Stimulated activated CD8-positive, alpha-beta memory T cell treated with anti-CD3 and anti-CD28 coated beads, Interleukin-4, amount 100 ng/mL, for 4 hours (primary cell): ENCODE measurements around the gene GPATCH1.
"Not testable (repeated sequence)": the region's sequence is repeated elsewhere in the genome, so short reads cannot be mapped to it uniquely, and the experiment has no call there.

ENCODE experiments used
- DNase-seq, 2 donors: peaks; one replicate each; pipeline ENCODE4 v3.0.0-alpha.2; 2020; ENCODE audit warnings: low read depth in 2 of 2, low spot score in 1 of 2

The GPATCH1 gene, protein sequence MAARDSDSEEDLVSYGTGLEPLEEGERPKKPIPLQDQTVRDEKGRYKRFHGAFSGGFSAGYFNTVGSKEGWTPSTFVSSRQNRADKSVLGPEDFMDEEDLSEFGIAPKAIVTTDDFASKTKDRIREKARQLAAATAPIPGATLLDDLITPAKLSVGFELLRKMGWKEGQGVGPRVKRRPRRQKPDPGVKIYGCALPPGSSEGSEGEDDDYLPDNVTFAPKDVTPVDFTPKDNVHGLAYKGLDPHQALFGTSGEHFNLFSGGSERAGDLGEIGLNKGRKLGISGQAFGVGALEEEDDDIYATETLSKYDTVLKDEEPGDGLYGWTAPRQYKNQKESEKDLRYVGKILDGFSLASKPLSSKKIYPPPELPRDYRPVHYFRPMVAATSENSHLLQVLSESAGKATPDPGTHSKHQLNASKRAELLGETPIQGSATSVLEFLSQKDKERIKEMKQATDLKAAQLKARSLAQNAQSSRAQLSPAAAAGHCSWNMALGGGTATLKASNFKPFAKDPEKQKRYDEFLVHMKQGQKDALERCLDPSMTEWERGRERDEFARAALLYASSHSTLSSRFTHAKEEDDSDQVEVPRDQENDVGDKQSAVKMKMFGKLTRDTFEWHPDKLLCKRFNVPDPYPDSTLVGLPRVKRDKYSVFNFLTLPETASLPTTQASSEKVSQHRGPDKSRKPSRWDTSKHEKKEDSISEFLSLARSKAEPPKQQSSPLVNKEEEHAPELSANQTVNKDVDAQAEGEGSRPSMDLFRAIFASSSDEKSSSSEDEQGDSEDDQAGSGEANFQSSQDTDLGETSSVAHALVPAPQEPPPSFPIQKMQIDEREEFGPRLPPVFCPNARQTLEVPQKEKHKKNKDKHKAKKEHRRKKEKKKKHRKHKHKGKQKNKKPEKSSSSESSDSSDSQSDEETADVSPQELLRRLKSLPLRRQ

DNA sequence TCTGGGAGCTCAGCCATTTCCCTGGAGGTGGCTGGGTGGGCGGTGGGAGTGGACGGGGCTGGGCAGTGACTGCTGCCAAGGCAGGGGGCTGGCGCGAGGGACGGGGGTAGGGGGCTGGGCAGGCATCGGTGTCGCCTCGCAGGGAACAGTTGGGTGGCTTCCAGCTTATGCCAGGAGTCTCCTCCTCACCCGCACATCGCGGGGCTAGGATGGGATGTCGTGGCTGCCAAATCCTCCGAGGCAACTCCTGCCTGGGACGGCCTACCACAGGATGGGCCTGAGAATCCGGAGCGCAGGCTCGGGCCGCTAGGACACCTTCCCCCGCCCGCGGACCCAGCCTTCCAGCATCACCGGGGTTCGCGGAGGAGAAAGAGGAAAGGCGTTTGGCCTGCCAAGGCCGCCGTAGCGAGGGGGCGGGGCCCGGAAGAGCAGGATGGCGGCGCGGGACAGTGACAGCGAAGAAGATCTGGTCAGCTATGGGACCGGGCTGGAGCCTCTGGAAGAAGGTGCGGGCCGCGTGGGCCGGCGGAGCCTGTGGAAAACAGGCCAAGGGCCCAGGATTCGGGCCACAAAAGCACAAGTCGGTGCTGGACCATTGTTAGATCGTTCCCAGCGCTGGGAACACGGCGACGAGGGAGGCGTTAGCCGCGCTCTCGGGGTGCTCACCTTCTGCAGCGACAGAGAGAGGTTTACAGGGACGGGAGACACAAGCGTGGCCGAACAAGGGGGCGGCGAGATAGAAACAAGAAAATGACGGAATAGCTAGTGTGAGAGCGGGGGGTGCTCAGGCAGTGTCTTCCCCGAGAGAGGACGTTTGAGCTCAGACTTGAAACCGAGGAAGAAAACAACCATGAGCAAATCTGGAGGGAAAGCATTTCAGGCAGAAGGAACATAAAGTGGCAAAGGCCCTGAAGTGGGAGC lies at the start of gene GPATCH1:
Gene GPATCH1 (plus strand): TSS at position 421 of the 921 bp plus-strand sequence. CDS start 13 bp downstream, at position 434.
- DNase-seq, result peak; percentile 60

DNA sequence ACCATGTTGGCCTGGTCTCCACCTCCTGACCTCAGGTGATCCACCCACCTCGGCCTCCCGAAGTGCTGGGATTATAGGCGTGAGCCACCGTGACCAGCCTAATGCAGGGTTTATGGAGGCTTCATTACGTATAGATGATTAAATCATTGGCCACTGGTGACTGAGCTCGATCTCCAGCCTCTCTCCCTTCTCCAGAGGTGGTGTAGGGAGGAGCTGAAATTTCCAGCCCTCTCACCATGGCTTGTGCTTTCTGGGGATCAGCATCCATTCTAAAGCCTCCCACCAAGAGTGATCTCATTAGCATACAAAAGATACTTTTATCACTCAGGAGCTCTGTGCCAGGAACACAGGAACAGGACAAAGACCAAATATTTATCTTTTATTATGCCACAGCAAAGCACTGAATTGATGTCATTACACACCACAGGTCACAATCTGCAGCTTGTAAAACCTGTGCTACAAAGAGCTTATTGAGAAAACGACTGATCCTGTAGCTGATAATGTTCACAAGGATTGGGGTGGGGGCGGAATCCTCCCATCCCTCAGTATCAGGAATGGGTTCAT lies 48.7 kb upstream of the GPATCH1 start:
- no peak for DNase-seq

DNA sequence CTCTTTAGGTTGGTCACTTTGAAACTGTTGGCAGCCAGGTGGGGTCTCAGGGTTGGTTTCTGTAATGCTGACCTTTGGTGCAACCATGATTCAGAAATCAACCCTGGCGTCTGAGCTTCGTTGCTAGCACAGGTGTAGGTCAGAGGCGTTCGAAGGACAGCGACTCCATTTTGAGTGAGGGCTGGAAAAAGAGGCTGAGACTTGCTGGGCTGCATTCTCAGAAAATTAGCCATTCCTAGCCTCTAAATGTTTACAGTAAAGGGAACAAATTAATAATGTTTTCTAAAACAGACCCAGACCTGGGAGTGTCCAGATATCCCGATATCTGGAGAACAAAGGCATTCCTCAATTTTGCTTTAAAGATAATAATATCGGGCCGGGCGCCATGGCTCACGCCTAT lies 45.5 kb upstream of the GPATCH1 start:
- DNase-seq, result no peak

DNA sequence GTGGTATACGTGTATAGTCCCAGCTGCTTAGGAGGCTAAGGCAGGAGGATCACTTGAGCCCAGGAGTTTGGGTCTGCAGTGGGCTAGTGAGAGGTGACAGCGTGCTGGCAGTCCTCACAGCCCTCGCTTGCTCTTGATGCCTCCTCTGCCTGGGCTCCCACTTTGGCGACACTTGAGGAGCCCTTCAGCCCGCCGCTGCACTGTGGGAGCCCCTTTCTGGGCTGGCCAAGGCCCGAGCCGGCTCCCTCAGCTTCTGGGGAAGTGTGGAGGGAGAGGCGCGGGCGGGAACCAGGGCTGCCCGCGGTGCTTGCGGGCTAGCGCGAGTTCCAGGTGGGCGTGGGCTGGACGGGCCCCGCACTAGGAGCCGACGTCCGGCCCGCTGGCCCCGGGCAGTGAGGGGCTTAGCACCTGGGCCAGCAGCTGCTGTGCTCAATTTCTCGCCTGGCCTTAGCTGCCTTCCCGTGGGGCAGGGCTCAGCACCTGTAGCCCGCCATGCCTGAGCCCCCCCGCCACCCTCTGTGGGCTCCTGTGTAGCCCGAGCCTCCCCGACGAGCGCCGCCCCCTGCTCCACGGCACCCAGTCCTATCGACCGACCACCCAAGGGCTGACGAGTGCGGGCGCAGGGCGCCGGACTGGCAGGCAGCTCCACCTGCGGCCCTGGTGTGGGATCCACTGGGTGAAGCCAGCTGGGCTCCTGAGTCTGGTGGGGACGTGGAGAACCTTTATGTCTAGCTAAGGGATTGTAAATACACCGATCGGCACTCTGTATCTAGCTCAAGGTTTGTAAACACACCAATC lies 44.4 kb upstream of the GPATCH1 start:
- not testable (repeated sequence) for DNase-seq

DNA sequence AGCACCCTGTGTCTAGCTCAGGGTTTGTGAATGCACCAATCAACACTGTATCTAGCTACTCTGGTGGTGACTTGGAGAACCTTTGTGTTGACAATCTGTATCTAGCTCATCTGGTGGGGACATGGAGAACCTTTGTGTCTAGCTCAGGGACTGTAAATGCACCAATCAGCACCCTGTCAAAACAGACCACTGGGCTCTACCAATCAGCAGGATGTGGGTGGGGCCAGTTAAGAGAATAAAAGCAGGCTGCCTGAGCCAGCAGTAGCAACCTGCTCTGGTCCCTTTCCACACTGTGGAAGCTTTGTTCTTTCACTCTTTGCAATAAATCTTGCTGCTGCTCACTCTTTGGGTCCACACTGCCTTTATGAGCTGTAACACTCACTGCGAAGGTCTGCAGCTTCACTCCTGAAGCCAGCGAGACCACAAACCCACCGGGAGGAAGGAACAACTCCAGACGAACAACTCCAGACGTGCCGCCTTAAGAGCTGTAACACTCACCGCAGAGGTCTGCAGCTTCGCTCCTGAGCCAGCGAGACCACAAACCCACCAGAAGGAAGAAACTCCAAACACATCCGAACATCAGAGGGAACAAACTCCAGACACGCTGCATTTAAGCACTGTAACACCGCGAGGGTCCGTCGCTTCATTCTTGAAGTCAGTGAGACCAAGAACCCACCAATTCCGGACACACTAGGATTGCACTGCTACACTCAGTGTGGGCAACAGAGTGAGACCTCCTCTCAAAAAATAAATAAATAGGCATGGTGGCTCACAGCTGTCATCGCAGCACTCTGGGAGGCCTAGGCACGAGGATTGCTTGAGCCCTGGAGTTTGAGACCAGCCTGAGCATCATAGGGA lies 43.6 kb upstream of the GPATCH1 start:
- DNase-seq, result not testable (repeated sequence)

DNA sequence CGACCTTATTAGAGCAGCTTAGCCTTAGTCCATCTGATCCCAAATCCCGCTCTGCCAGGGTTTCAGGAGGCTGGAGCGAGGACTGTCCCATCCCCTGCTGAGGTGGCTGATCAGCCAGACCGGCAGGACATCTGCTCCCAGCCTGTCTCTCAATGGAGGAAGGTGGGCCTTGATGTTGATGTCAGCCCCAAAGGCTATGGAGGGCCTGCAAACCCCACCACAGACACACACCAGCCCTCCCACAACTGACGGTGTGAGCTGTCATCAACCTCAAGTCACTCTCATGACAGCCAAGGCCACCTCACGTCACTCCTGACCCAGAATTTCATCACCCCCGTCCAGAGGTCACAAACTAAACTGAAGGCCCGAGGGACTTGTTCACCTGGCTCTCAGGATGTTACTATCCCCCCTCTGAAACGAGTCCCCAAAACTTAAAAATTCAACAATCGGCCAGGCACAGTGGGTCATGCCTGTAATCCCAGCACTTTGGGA lies 41.8 kb upstream of the GPATCH1 start:
- no peak for DNase-seq

DNA sequence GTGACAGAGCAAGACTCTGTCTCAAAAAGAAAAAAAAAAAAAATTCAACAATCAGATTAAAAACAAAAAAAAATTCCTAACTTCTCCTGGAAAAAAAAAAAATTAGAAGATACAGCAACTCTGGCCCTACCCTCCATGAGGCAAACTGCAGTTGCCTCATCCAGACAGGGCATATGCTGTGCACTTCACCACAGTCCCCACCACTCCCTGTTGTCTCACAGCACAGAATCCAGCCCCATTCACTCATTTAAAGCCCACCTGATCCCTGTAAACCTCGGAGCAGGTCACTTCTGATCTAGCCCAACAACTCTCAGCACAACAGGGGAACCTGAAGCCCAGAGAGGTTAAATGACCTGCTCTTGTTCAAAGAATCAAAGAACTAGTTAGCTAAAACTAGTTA lies 41.2 kb upstream of the GPATCH1 start:
- DNase-seq, result no peak

DNA sequence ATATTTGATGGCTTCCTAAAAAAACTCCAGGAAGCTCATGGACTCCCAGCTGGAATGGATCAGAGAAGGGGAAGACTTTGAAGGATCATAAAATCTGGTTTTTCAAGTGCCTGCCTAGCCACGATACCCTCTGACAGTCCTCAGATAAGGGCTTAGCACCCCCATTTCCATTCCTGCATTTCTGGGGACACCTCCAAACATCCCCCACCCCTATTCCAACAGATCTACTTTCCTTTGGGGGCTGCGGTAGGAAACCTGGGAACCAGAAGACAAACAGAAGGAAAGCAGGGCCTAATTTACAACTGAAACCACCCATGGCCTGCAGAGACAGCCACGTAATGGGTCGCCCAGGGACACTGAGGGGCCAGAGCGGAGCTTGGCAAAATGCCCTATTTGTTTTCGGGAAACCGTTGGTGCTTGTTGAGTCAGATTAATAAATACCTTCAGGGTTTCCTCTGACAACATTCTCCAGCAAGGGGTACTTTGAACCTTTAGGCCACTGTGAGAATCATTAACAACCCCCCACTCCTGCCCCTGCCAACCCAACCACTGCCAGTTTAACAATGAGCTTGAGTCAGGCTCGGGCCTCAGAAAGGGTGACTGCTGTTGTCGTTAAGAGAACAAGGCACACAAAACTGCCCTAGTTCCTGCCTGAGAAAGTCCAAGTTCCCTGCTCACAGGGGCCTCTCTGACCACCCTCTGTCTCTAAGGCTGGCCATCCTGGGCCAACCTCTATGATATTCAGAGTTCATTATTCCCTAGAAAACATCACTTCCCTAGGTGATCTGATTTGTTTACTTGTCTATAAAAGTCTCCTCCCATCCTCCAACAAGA lies 39.8 kb upstream of the GPATCH1 start:
- no peak for DNase-seq

DNA sequence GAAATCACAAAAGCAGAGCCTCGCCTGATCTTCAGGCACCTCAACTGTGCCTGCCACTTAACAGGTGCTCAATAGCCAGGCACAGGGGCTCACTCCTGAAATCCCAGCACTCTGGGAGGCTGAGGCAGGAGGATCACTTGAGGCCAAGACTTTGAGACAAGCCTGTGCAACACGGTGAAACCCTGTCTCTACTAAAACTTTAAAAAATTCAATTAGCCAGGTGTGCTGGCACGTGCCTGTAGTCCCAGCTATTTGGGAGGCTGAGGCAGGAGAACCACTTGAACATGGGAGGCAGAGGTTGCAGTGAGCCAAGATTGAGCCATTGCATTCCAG lies 39.2 kb upstream of the GPATCH1 start:
- not testable (repeated sequence) for DNase-seq

DNA sequence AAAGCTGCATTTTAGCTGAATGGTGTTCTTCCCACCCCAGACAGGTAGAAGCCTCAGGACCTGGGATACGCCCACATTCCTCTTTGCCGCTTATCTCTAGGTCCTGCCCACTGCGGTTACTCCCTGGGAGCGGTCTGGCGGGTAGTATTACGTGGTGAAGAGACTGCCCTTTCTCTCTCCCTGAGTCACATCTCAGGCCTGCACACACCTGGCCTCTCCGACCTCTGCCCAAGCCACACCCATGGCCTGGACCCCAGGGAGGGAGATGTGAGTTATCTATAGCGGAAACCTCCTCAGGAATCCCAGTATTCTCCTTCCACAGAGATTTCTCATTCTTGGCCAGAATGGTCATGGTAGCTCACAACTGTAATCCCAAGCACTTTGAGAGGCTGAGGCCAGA lies 33.6 kb upstream of the GPATCH1 start:
- no peak for DNase-seq

DNA sequence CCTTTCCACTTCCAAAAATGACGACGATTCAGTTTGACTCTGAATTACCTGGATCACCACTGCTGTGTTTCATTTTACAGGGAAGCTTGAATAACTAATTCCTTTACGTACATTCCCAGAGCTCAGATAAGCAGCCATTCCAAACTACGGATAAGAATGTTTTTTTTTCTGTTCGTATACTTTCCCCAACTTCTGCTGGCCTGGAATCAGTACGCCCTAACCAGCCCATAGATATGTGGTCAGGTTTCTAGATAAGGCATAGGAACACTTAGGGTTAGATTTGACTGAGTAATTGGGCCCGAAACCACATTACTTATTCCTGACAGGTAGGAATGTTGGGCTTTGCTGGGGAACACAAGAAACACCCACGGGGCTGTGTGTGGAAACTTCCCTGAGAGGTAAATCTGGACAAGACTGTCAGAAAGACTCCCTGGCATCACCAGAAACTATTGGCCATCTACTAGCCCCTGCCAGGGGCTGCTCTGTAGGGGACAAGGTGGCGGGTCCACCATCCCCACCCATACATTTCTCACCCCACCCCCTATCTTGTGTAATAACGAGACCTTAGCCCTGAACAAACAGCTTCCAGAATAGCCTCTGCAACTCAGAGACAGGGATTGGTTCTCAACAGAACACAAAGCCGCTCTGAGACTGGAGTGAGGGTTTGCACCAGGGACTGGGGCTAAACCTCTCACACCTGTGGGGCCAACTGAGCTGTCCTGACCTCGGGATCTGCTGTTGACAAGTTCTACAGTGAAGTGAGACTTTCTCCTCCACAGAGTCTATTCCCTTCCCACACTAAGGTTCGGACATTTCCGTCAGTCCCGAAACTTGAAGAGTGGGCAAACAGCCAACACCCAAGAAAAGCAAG lies 31.9 kb upstream of the GPATCH1 start:
- no peak for DNase-seq

DNA sequence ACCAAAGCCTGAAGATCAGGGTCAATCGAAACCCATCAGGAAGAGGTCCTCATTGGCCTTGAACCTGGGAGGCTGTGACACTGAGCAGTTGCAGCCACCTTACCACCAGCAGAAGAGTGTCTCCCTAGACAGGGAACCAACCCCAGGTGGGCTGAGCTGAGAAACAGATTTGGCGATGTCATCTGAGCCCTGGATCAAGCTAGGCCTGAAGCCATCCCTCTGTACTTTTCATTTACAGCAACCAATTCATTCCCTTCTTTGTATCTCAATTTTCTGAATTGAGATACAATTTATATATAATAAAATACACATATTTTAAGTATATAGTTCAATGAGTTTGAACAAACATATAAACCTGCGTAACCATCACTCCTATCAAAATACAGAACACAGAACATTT lies 30.9 kb upstream of the GPATCH1 start:
- DNase-seq, result no peak

DNA sequence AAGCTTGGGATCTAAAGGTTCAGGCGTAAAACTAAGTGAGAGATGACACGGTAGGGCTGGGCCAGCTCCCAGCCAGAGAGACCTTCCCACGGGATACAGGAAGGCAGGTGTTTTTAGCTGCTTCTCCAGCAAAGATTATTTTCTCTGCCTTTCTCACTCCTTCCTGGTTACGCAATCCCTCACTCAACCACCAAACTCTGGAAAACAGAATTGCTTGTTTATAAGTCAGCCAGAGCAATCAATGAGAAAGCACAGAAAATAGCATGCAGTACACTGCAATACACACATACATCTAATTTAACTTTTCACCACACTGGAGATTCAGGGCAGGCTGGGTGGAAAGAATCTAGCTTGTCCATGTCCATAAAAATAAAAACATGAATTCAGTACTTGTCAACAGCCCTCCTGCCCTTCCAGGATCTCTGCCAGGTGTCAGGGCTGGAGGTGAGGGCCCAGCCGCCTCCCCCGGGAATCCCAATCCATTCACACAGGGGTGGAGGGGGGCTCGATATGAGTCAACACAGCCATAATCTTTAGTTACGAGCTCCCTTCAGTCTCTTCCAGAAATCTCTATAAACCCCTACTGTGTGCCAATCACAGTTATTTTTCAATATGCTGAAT lies 28.5 kb upstream of the GPATCH1 start:
- DNase-seq, result no peak

DNA sequence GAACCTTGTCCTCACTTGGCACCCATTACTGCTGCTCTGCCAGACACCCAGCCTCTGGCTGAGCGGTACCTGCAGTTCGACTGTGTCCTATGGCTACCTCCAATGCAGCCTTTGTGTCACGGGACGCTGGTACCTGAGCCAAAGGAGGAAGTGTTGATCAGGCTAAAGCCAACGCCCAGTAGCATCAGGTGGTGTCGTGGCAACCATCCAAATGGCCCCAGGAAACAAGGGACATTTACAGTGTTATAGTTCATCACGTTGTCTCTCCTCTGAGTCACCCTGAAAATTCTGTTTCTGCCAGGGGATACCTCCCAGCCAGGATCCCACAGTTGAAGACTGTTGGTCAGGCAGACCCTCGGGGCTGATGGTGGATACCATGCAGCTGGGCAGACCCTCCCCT lies 26.4 kb upstream of the GPATCH1 start:
- DNase-seq, result no peak

DNA sequence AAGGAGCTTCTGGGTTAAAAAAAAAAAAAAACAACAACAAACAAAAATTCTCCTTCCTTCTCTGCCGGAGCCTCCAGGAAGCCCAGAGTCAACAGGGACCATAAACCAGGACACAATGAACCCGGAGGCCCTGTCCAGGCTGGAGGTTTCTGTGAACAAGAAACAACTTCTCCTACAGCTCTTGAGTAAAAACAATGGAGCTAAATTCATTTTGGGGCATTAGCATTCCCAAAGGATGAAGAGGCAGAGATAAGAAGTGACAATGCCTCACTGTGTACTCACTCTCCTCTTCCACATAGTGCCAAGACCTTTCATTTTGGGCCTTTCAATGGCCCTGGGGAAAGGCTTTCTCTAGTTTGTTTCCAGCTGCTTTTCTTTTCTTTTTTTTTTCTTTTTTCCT lies 25.3 kb upstream of the GPATCH1 start:
- DNase-seq, result no peak

DNA sequence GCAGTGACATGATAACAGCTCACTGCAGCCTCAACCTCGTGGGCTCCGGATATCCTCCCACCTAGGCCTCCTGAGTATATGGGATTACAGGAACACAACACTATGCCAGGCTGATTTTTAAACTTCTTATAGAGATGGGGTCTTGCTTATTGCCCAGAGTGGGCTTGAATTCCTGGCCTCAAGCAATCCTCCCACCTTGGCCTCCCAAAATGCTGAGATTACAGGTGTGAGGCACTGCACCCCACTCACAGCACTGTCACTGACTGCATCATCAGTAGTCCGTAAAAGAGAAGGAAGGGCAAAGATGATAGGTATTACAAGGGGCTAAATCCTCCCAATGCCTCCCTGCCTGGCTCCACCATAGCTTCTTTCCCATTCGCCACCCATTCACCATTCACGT lies 20.4 kb upstream of the GPATCH1 start:
- no peak for DNase-seq

DNA sequence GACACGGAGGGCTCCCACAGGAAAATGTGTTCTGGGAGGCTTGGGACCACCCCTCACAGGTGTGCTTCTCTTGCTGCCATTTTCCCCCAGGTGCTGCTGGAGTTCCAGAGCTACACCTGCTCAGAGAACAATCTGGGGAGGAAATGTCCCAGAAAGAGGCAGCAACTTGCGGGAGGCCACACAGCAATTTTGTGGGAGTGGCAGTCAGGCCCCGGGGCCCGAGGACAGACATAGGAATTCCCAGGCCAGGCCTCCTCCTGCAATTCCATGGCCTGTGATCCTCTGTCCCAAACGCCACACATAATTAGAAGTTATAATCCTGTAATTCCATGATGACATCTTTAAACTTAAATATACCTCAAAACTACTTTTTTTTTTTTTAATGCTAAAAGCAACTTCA lies 18.1 kb upstream of the GPATCH1 start:
- no peak for DNase-seq
